H9 (cell line): ENCODE results near the gene PLD4. TPM values are rescaled to one million over a fixed set of nuclear protein-coding genes. Genes with fewer than 3 reads are reported as not detected.

Source experiments
- DNase-seq: peaks from one replicate; pipeline ENCODE4 v3.0.0-alpha.2; 2017
- H2AFZ ChIP-seq: one replicate; pipeline ENCODE4 v1.6.1; 2013; ENCODE audit warnings: mild to moderate bottlenecking, low read length, control low read depth, moderate library complexity
- H2AK5ac ChIP-seq: 2 replicates; pipeline ENCODE4 v1.6.1; 2013; ENCODE audit warnings: low read length, control low read depth, mixed read lengths; ENCODE audit not compliant: insufficient read length
- H2BK120ac ChIP-seq: one replicate; pipeline ENCODE4 v1.6.1; 2013; ENCODE audit warnings: low read depth, mild to moderate bottlenecking, low read length, control low read depth, inconsistent platforms; ENCODE audit not compliant: poor library complexity, severe bottlenecking
- H2BK12ac ChIP-seq: 2 replicates; pipeline ENCODE4 v1.6.1; 2013; ENCODE audit warnings: low read length, control low read depth, mixed read lengths, low read depth; ENCODE audit not compliant: insufficient read length
- H2BK15ac ChIP-seq: 2 replicates; pipeline ENCODE4 v1.6.1; 2013; ENCODE audit warnings: low read depth, low read length, control low read depth
- H2BK20ac ChIP-seq: one replicate; pipeline ENCODE4 v1.6.1; 2013; ENCODE audit warnings: low read depth, mild to moderate bottlenecking, low read length, control low read depth, inconsistent platforms; ENCODE audit not compliant: poor library complexity, severe bottlenecking
- H2BK5ac ChIP-seq: 2 replicates; pipeline ENCODE4 v1.6.1; 2013; ENCODE audit warnings: low read length, control low read depth, mixed read lengths; ENCODE audit not compliant: insufficient read length
- H3K14ac ChIP-seq: 2 replicates; pipeline ENCODE4 v1.6.1; 2013; ENCODE audit warnings: low read length, control low read depth; ENCODE audit not compliant: insufficient read depth
- H3K18ac ChIP-seq: 2 replicates; pipeline ENCODE4 v1.6.1; 2013; ENCODE audit warnings: low read depth, mild to moderate bottlenecking, mixed read lengths, low read length, control low read depth; ENCODE audit not compliant: insufficient read length
- H3K23ac ChIP-seq: 2 replicates; pipeline ENCODE4 v1.6.1; 2013; ENCODE audit warnings: low read length, control low read depth, mixed read lengths, low read depth; ENCODE audit not compliant: insufficient read length
- H3K23me2 ChIP-seq: 2 replicates; pipeline ENCODE4 v1.6.1; 2013; ENCODE audit warnings: low read depth, mild to moderate bottlenecking, mixed read lengths, low read length, control low read depth; ENCODE audit not compliant: insufficient read length, poor library complexity, severe bottlenecking
- H3K27ac ChIP-seq: 2 replicates; pipeline ENCODE4 v1.5.1; 2013; ENCODE audit warnings: low read length, control low read depth, mixed read lengths, low read depth; ENCODE audit not compliant: insufficient read length
- H3K27me3 ChIP-seq: 2 replicates; pipeline ENCODE4 v1.6.1; 2013; ENCODE audit warnings: low read length, control low read depth, inconsistent platforms; ENCODE audit not compliant: insufficient read depth
- H3K4ac ChIP-seq: 2 replicates; pipeline ENCODE4 v1.6.1; 2013; ENCODE audit warnings: low read depth, mild to moderate bottlenecking, control low read depth, inconsistent platforms, low read length, moderate library complexity
- H3K4me1 ChIP-seq: 2 replicates; pipeline ENCODE4 v1.6.1; 2013; ENCODE audit warnings: low read length, control low read depth, inconsistent platforms; ENCODE audit not compliant: insufficient read depth
- H3K4me2 ChIP-seq: 2 replicates; pipeline ENCODE4 v1.6.1; 2013; ENCODE audit warnings: low read length, control low read depth, mixed read lengths; ENCODE audit not compliant: insufficient read length, insufficient read depth
- H3K56ac ChIP-seq: 2 replicates; pipeline ENCODE4 v1.6.1; 2013; ENCODE audit warnings: low read depth, mild to moderate bottlenecking, mixed read lengths, low read length, control low read depth; ENCODE audit not compliant: insufficient read length
- H3K79me1 ChIP-seq: 2 replicates; pipeline ENCODE4 v1.6.1; 2013; ENCODE audit warnings: low read depth, mild to moderate bottlenecking, moderate library complexity, low read length, control low read depth, inconsistent platforms; ENCODE audit not compliant: insufficient read depth, poor library complexity, severe bottlenecking
- H3K79me2 ChIP-seq: 2 replicates; pipeline ENCODE4 v1.6.1; 2013; ENCODE audit warnings: low read length, control low read depth, inconsistent platforms; ENCODE audit not compliant: insufficient read depth
- H3K9ac ChIP-seq: 2 replicates; pipeline ENCODE4 v1.6.1; 2013; ENCODE audit warnings: low read length, control low read depth, mixed read lengths; ENCODE audit not compliant: insufficient read length; ENCODE audit errors: extremely low read depth
- H3K9me3 ChIP-seq: one replicate; pipeline ENCODE4 v1.6.1; 2013; ENCODE audit warnings: low read depth, low read length, inconsistent platforms; ENCODE audit not compliant: control insufficient read depth
- H3T11ph ChIP-seq: one replicate; pipeline ENCODE4 v1.6.1; 2013; ENCODE audit warnings: mild to moderate bottlenecking, low read length, control low read depth, inconsistent platforms
- H4K20me1 ChIP-seq: one replicate; pipeline ENCODE4 v1.6.1; 2013; ENCODE audit not compliant: control insufficient read depth, insufficient read length, insufficient read depth
- H4K5ac ChIP-seq: 2 replicates; pipeline ENCODE4 v1.6.1; 2013; ENCODE audit warnings: low read depth, mild to moderate bottlenecking, mixed read lengths, low read length, control low read depth; ENCODE audit not compliant: insufficient read length
- H4K8ac ChIP-seq: replicated peaks from 2 replicates; pipeline ENCODE4 v1.6.1; 2013; ENCODE audit warnings: low read length, control low read depth, mixed read lengths, low read depth; ENCODE audit not compliant: insufficient read length
- H4K91ac ChIP-seq: 2 replicates; pipeline ENCODE4 v1.6.1; 2013; ENCODE audit warnings: low read depth, mild to moderate bottlenecking, moderate library complexity, mixed read lengths, low read length, control low read depth; ENCODE audit not compliant: insufficient read length
- H3K27ac Mint-ChIP-seq, 3 experiments: 2 replicates in 2 of 3; 3 replicates in 1 of 3; pipeline ENCODE4 v1.8.0; 2020 to 2021; ENCODE audit warnings: mixed read lengths in 3 of 3, mild to moderate bottlenecking in 1 of 3, moderate library complexity in 1 of 3
- H3K27me3 Mint-ChIP-seq: 2 replicates; pipeline ENCODE4 v1.8.0; 2021; ENCODE audit warnings: low read depth, mild to moderate bottlenecking, moderate library complexity, mixed read lengths
- H3K36me3 Mint-ChIP-seq, 3 experiments: 2 replicates in 2 of 3; 3 replicates in 1 of 3; pipeline ENCODE4 v1.8.0; 2020 to 2021; ENCODE audit warnings: low read depth in 3 of 3, mixed read lengths in 3 of 3; ENCODE audit not compliant: insufficient read depth in 1 of 3
- H3K4me1 Mint-ChIP-seq, 2 experiments: 2 replicates each; pipeline ENCODE4 v1.8.0; 2020; ENCODE audit warnings: mixed read lengths in 2 of 2
- H3K4me3 Mint-ChIP-seq, 2 experiments: 2 replicates in 1 of 2; 3 replicates in 1 of 2; pipeline ENCODE4 v1.8.0; 2020 to 2021; ENCODE audit warnings: mild to moderate bottlenecking in 2 of 2, mixed read lengths in 2 of 2, moderate library complexity in 1 of 2
- H3K9me3 Mint-ChIP-seq, 2 experiments: 2 replicates in 1 of 2; 3 replicates in 1 of 2; pipeline ENCODE4 v1.8.0; 2020; ENCODE audit warnings: mild to moderate bottlenecking in 2 of 2, mixed read lengths in 2 of 2, moderate library complexity in 1 of 2
- CTCF ChIP-seq: fragments of 200-600 bp; sonication (generic); conservative IDR thresholded peaks from 3 replicates; pipeline ENCODE4 v1.8.0; 2021; ENCODE audit warnings: antibody characterized with exemption, mild to moderate bottlenecking
- WGBS: extraction: QIAGEN DNeasy Blood & Tissue Kit; methylation state at CpG from one replicate; pipeline ENCODE4 v1.1.7; 2013; ENCODE audit warnings: missing lambda C conversion rate, low lambda C conversion rate, mixed read lengths; ENCODE audit not compliant: insufficient read length; ENCODE audit errors: extremely low coverage; 5-methylcytosine and 5-hydroxymethylcytosine counted together
- total RNA-seq: library from RNA; stranded (reverse); gene quantifications from 2 replicates; pipeline ENCODE4 v1.2.1, GENCODE V29; 2021

The PLD4 gene
- total RNA-seq, 1 experiment from 2014 or later, result not detected

- Histone ChIP-seq H4K8ac (no peak overlapping the region), H3K9ac (no peak overlapping the region), H4K20me1 (no peaks in the 10 kb centered on the region), H4K91ac (no peak overlapping the region), H4K5ac (no peak overlapping the region), H2BK120ac (no peak overlapping the region), H2AFZ (no peak overlapping the region), H3K4ac (no peak overlapping the region), H3T11ph (no peak overlapping the region), H2BK15ac (no peak overlapping the region), H3K4me2 (no peak overlapping the region), H3K9me3 (no peaks in the 10 kb centered on the region), H3K23me2 (no peaks in the 10 kb centered on the region), H3K4me1 (no peaks in the 10 kb centered on the region), H3K14ac (no peak overlapping the region; the same call in 1 of the 2 replicates), H2BK12ac (no peak overlapping the region), H2AK5ac (no peak overlapping the region), H3K23ac (no peak overlapping the region), H2BK20ac (no peak overlapping the region), H2BK5ac (no peak overlapping the region), H3K18ac (no peak overlapping the region), H3K79me2 (no peaks in the 10 kb centered on the region), H3K27ac (no peak overlapping the region), H3K56ac (no peak overlapping the region), H3K27me3 (no peaks in the 10 kb centered on the region), H3K79me1 (no peaks in the 10 kb centered on the region)
- DNase-seq, result peak; percentile 24
- no CpG with 5 or more reads among the region's 37 CpGs for WGBS
- no peaks in the 10 kb centered on the region for H3K36me3 Mint-ChIP-seq
- no peak overlapping the region for H3K27ac Mint-ChIP-seq
- peaks cover 29% of the 10 kb centered on the region for H3K27me3 Mint-ChIP-seq
- TF ChIP-seq CTCF, result no peak
- H3K4me1 Mint-ChIP-seq, result peaks cover 0 to 6% of the 10 kb centered on the region in 2 experiments; a peak in 1 of 4 replicates
- no peaks in the 10 kb centered on the region for H3K9me3 Mint-ChIP-seq
- no peak overlapping the region for H3K4me3 Mint-ChIP-seq
These were observed 27.1 kb upstream of the PLD4 start for GRCh38 chr14:104897330-104898194.
